SU-DHL-6 (cell line): ENCODE measurements around the gene ECHS1.

Experiments
- EZH2phosphoT487 ChIP-seq: fragments of 200-600 bp; sonication (generic), shearing (Covaris generic); conservative IDR thresholded peaks from 2 replicates; pipeline ENCODE4 v1.6.1; 2018; ENCODE audit warnings: mild to moderate bottlenecking, antibody characterized with exemption, low read length, moderate library complexity, mixed read lengths
- TF ChIP-seq, protein P1 (sequence below): fragments of 200-600 bp; sonication (generic); IDR thresholded peaks from one replicate; pipeline ENCODE4 v1.5.1; 2017; ENCODE audit warnings: antibody characterized with exemption, mild to moderate bottlenecking, low read length, moderate library complexity; ENCODE audit not compliant: insufficient read depth, poor library complexity, severe bottlenecking

DNA sequence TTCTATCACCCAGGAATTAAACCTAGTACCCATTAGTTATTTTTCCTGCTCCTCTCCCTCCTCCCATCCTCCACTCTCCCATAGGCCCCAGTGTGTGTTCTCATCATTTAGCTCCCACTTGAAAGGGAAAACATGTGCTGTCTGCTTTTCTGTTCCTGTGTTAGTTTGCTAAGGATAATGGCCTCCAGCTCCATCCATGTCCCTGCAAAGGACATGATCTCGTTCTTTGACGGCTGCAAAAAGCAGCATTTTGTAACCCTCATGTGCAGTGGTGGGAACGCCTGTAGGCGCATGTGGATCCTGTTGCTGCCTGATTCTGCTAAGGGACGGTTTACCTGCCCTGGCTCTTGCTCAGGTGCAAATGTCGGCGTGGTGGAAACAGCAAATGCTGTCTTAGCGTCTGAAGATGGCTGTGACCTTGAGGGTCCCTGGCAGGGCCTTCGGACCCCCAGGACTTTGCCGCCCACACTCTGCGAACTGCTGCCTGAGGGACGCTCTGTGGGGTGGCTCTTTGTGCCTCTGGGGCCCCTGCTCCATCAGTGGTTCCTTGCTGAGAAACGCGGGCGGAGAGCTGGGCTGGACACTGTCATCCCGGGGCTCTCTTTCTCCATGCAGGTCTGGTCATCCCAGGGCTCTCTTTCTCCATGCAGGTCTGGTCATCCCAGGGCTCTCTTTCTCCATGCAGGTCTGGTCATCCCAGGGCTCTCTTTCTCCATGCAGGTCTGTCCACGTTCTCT, 15.2 kb upstream of the ECHS1 start:
- TF ChIP-seq, protein P1, sequence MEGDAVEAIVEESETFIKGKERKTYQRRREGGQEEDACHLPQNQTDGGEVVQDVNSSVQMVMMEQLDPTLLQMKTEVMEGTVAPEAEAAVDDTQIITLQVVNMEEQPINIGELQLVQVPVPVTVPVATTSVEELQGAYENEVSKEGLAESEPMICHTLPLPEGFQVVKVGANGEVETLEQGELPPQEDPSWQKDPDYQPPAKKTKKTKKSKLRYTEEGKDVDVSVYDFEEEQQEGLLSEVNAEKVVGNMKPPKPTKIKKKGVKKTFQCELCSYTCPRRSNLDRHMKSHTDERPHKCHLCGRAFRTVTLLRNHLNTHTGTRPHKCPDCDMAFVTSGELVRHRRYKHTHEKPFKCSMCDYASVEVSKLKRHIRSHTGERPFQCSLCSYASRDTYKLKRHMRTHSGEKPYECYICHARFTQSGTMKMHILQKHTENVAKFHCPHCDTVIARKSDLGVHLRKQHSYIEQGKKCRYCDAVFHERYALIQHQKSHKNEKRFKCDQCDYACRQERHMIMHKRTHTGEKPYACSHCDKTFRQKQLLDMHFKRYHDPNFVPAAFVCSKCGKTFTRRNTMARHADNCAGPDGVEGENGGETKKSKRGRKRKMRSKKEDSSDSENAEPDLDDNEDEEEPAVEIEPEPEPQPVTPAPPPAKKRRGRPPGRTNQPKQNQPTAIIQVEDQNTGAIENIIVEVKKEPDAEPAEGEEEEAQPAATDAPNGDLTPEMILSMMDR, result no peak
- TF ChIP-seq EZH2phosphoT487, result no peak
